ENCODE results near the gene LDLRAD4.

The LDLRAD4 gene

DNA sequence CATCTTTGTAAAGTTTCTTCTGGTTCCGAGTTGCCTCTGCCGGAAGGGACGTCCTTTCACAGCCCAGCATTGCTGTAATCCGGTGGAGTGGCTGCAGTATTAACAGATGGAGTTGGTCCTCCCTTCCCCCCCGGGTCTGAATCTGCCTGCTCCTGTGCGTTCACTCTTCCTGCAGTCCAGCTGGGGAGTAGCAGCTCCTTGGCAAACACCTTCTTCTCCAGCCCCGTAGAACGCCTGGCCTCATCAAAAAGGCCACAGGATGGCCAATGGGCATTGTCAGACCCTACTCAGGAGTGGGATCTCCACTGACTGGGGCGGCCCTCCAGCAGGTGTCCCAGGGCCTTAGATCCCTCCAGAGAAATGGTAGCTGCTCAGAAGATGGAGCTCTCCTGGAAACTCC, 273.8 kb downstream of the LDLRAD4 start:
- TF ChIP-seq GATA3 (IDR thresholded peaks at IDR 0.05; ENCODE audit: low read depth, low read length) (no peak), GATA2 (IDR thresholded peaks at IDR 0.05; ENCODE audit: low read depth, low read length) (no peak)

DNA sequence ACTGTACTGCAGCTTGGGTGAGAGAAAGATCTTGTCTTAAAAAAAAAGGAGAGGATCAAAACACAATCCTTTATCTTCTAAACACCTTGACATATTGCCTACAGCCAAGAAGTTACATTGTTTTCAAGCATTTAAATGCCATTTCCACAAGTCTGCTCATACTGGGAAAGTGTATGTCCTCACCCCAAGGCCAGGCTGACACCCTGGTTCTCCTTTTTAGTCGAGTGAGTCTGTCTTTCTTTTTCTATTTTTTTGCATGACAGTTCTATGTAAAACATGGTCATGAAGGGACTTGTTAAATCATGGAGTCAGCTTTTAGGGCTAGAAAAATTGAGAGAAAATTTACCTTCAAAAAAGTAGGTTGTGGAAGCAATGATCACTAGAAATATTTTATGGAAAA, 274.5 kb downstream of the LDLRAD4 start:
- TF ChIP-seq GATA3 (IDR thresholded peaks at IDR 0.05; ENCODE audit: low read depth, low read length) (no peak), GATA2 (IDR thresholded peaks at IDR 0.05; ENCODE audit: low read depth, low read length) (no peak)

- no peak for TF ChIP-seq GATA2 (IDR thresholded peaks at IDR 0.05; ENCODE audit: low read depth, low read length)
These were observed 275.2 kb downstream of the LDLRAD4 start for GRCh38 chr18:13493725-13494124.

GRCh38 chr18:13494871-13495445, 276.4 kb downstream of the LDLRAD4 start:
- TF ChIP-seq GATA3 (IDR thresholded peaks at IDR 0.05; ENCODE audit: low read depth, low read length) (no peak), GATA2 (IDR thresholded peaks at IDR 0.05; ENCODE audit: low read depth, low read length) (no peak)

- TF ChIP-seq GATA2 (IDR thresholded peaks at IDR 0.05; ENCODE audit: low read depth, low read length) (no peak), GATA3 (IDR thresholded peaks at IDR 0.05; ENCODE audit: low read depth, low read length) (no peak)
These were observed 277.4 kb downstream of the LDLRAD4 start for GRCh38 chr18:13495961-13496360.

- TF ChIP-seq GATA2 (IDR thresholded peaks at IDR 0.05; ENCODE audit: low read depth, low read length) = no peak
These were observed 278.2 kb downstream of the LDLRAD4 start for GRCh38 chr18:13496691-13497281.

GRCh38 chr18:13499803-13500202, 281.2 kb downstream of the LDLRAD4 start:
- TF ChIP-seq GATA2 (IDR thresholded peaks at IDR 0.05; ENCODE audit: low read depth, low read length) (no peak), GATA3 (IDR thresholded peaks at IDR 0.05; ENCODE audit: low read depth, low read length) (no peak)

GRCh38 chr18:13500227-13500865, 281.8 kb downstream of the LDLRAD4 start:
- TF ChIP-seq GATA3 (IDR thresholded peaks at IDR 0.05; ENCODE audit: low read depth, low read length) (no peak), GATA2 (IDR thresholded peaks at IDR 0.05; ENCODE audit: low read depth, low read length) (no peak)

DNA sequence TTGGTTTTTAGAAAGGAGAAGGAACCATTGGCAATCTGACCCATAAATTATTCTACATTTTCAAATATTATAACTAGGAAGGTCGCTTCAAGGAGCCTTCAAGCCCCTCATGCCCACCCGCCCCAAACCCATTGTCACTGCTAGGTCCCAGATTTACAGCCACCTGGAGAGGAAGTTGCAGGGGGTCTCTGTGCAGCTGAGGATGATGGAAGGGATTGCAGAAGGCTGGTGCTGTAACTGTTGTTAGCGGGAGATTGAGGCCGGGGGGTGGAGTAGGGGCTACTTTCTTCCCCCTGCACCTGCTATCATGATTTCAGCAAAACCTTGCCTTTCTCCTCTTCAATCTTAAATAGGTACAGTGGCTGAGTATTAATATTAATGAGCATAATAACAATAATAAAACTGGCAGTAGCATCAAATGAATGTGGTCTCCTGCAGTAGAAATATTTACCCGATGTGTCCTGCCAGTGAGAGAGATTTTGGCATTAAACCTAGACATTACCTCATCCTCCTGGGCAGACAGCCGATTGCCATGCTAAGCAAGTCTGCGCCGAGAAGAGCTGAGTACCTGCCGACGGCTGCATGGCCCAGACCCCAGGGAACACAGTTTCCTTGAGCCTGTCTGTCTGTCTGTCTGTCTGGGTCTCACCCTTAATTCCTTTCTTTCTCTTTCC, 282.4 kb downstream of the LDLRAD4 start:
- no peak for TF ChIP-seq GATA3 (IDR thresholded peaks at IDR 0.05; ENCODE audit: low read depth, low read length)
- no peak for TF ChIP-seq GATA2 (IDR thresholded peaks at IDR 0.05; ENCODE audit: low read depth, low read length)

DNA sequence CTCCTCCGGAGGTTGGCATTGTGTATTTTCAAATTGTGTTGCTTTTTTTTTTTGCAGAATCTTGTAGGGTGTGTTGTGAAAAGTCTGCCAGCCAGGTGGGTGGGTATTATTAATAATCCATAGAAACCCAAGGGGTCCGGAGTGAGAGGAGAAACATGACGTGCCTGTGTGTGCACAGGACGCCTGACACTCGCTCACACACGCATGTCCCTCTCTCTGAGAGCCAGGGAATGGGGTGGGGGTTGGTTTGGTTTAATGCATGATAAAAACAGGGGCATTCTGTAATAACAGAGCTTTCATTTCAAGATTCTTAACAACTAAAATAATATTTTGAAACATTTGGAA, 283.0 kb downstream of the LDLRAD4 start:
- TF ChIP-seq GATA3 (IDR thresholded peaks at IDR 0.05; ENCODE audit: low read depth, low read length) (no peak), GATA2 (IDR thresholded peaks at IDR 0.05; ENCODE audit: low read depth, low read length) (no peak)

GRCh38 chr18:13501891-13502290, 283.3 kb downstream of the LDLRAD4 start:
- TF ChIP-seq GATA2 (IDR thresholded peaks at IDR 0.05; ENCODE audit: low read depth, low read length) = no peak
- TF ChIP-seq GATA3 (IDR thresholded peaks at IDR 0.05; ENCODE audit: low read depth, low read length) = no peak

DNA sequence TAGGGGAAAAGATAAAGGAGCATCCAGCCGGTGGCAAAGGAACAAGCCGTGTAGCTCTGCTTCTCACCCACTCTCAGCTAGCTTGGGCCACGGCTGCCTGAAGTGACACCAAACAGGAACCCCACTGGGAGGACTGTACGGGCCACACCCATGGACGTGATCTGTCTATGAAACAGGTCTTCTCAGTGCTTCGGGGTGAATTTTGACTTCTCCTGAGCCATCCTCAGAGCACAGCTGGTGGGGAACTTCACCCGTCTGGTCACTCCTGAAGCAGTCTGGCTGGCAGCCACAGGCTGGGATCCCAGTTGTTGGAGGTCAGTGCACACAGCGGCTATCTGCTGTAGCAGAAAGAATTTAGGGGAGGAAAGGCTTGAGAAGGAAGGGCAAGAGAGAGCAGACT, 284.0 kb downstream of the LDLRAD4 start:
- TF ChIP-seq GATA2 (IDR thresholded peaks at IDR 0.05; ENCODE audit: low read depth, low read length) = no peak
- no peak for TF ChIP-seq GATA3 (IDR thresholded peaks at IDR 0.05; ENCODE audit: low read depth, low read length)

DNA sequence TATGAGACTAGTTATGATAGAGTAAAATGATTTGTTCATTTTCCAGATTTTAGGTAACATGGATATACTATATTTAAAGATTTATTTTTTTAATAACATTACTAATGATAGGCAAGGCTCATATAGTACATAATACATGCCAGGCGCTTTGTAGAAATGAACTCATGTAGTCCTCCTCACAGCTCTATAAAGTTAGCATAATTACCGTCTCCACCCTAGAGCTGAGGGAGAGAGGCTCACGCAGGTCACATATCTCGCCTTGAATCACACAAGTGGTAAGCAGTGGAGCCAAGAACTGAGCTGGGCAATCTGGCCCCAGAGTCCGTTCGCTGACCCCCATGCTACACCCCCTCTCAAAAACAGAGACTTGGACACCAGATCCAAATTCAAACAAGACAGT, 285.3 kb downstream of the LDLRAD4 start:
- TF ChIP-seq GATA2 (IDR thresholded peaks at IDR 0.05; ENCODE audit: low read depth, low read length) = no peak
- TF ChIP-seq GATA3 (IDR thresholded peaks at IDR 0.05; ENCODE audit: low read depth, low read length) = no peak

DNA sequence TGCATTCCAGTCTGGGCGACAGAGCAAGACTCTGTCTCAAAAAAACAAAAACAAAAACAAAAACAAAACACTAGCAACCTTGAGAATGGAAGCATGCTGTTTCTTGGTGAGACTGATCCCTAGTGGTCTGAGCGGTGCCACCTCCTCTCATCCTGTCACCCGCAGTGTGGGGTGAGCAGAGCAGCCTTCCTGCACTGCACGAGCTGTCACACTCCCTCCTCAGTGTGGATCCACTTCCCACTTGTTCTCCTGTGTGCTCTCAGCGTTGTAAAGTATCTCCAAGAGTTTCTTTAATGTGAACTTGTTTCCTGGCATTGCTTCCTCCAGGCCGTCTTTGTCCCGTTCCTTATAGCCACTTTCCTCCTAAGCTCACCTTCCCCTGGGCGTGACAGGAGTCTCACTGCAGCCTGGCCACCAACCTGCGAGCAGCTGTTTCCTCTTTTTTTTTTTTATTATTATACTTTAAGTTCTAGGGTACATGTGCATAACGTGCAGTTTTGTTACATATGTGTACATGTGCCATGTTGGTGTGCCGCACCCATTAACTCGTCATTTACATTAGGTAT, 287.3 kb downstream of the LDLRAD4 start:
- no peak for TF ChIP-seq GATA3 (IDR thresholded peaks at IDR 0.05; ENCODE audit: low read depth, low read length)
- TF ChIP-seq GATA2 (IDR thresholded peaks at IDR 0.05; ENCODE audit: low read depth, low read length) = no peak

GRCh38 chr18:13510594-13510993, 292.0 kb downstream of the LDLRAD4 start:
- TF ChIP-seq GATA3 (IDR thresholded peaks at IDR 0.05; ENCODE audit: low read depth, low read length) = no peak
- no peak for TF ChIP-seq GATA2 (IDR thresholded peaks at IDR 0.05; ENCODE audit: low read depth, low read length)
